GM19023 (cell line): Measurements from ENCODE around the gene MPPE1.

ENCODE experiments used
- ATAC-seq: cut with Tn5 transposase; IDR thresholded peaks from one replicate; pipeline ENCODE4 v1.9.1; 2021; ENCODE audit warnings: mild to moderate bottlenecking, moderate library complexity; ENCODE audit not compliant: unreplicated experiment

The MPPE1 gene

GRCh38 chr18:11885278-11885947, 22.7 kb downstream of the MPPE1 start:
- ATAC-seq, result no peak

GRCh38 chr18:11884396-11885030, 23.6 kb downstream of the MPPE1 start:
- ATAC-seq, result no peak

DNA sequence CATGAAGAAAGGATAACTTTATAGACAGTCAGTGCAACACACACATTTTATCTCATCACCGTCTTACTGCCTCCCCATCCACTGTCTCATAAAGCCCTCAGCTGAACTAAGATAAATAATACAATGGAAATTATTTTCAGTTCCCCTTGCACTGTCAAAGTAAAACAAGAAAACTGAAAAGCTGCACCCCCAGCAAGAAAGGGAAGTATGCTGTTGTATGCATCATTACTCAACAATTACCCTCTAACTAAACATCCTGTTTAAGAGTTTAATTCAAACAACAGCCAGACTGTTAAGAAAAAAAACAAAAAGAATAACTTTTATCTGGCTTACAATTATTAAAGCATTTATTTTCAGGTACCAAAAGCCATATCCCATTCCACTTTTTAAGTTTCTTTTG, 25.0 kb downstream of the MPPE1 start:
- no peak for ATAC-seq

DNA sequence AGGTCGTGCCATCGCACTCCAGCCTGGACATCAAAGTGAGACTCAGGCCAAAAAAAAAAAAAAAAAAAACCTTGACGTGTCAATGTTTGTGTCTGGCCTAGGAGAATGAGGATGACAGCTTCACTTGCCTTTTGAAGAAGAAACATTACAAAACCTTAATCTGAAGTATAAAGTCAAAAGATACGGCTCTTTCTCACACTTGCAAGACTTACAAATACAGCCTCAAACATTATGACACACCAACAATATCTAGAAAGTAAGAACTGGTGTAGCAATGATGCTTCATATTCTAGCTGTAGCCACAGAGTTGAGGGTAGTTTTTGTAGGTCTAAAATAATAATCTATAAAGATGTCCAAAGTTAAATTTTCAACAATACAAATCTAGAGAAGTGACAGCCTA, 25.5 kb downstream of the MPPE1 start:
- ATAC-seq, result no peak

DNA sequence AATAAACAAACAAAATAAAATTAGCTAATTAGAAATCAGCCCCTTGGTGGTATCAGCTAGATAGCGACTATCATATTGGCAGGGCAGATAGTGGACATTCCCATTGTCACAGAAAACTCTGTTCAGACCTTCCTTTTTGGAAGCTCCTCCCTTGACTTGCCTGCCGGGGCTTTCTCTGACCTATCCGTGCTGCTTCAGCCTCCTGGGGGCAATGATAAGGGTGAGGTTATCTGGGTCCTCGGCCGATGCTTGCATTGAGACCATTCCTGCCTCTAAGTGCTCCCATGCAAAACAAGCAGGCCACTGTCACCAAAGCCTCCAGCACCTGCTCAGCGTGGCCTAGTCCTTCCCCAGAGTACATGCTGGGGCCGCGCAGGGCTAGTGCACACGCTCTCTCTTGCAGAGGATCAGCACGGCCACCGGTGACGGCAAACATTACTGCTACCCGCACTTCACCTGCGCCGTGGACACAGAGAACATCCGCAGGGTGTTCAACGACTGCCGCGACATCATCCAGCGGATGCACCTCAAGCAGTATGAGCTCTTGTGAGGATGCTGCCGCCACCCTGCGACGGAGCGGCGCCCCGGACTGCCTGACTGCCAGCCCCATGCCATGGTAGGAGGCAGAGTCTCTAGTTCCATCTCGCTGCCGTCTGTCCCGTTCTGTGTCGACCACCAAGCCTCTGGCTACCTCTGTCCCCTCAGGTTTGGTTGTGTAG, 27.4 kb downstream of the MPPE1 start:
- ATAC-seq, result no peak

- ATAC-seq, result no peak
Observed at GRCh38 chr18:11877497-11878135, 30.5 kb downstream of the MPPE1 start.

DNA sequence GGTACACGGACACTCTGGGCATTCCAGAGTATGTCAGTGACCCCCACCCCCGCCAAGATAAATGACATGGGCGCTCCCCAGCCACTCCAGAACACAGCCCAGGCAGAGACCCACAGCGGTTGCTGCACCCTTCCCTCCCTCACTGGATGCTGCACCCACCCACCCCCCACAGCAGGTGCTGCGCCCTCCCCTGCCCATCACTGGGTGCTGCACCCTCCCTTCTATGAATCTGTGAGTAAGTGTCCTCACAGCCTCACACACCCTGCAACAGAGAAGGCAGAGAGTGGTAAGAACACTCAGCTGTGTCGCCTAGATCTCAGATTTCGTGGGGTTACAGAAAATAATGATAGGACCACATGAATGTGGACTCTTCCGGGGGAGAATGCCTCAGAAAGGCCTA, 33.4 kb downstream of the MPPE1 start:
- ATAC-seq, result no peak

DNA sequence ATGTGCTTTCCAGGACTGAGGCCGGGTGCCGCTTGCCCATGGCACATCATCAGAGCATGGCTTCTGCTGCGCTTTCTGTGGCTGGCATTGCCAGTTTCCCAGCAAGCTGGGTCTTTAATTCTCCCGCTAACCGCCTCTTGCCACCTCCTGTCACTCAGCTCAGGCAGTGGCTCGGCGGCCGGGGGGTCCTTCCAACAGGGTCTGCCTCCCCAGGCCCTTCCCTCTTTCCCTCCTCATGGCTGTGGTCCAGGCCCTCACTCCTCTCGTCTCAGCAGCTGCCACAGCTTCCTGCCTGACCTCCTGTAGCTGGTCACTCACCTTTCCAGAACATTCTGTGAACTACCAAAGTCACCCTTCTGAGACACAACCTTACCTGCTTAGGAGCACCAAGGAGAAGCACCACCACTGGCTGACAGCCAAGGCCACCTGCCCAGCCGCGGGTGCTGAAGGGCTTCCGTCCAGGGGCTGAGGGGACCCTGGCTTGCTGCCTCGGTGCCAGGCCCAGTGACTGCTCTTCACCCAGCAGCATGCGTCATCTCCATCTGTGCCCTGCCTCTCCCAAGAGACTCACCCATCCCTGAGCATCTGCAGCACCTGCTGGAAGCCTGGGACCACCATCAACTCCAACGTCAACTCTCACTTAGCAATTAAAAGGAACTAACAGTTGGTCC, 34.3 kb downstream of the MPPE1 start:
- no peak for ATAC-seq

GRCh38 chr18:11872479-11873136, 35.5 kb downstream of the MPPE1 start:
- no peak for ATAC-seq

DNA sequence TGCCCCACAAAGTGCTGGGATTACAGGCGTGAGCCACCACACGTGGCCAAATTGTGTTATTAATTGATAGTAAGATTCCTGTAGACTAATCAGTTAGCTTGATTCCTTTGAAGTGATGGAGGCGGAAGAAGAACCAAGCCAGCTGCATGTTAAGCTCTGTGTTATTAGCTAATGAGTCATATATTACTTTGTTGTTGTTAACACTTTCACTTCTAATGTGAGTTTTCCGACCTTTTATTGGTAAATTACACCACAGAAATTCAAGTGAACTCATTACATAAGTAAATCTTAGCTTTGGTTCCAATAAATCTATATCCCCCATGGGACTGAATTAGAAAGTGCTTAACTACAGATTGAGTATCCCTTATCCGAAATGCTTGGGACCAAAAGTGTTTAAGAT, 36.6 kb downstream of the MPPE1 start:
- no peak for ATAC-seq

- no peak for ATAC-seq
Observed at GRCh38 chr18:11868230-11868629, 39.9 kb downstream of the MPPE1 start.

DNA sequence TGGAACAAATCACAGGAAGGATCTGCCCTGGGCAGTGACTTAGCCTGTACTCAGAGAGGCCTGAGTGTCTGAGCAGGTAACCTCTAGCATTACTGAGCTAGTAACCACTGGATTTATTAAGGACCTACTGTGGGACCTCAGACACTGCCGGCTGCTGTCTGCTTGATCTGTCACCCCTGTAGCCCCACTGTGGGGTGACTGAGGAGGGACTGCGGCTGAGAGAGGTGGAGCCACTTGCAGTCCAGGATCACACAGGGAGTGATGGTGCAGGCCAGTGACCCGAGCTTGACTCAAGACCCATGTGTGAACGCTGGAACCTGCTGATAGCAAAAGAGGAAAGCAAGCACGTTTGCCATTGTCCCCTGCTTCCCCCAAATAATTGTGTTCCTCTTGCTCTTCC, 41.4 kb downstream of the MPPE1 start:
- ATAC-seq, result no peak

DNA sequence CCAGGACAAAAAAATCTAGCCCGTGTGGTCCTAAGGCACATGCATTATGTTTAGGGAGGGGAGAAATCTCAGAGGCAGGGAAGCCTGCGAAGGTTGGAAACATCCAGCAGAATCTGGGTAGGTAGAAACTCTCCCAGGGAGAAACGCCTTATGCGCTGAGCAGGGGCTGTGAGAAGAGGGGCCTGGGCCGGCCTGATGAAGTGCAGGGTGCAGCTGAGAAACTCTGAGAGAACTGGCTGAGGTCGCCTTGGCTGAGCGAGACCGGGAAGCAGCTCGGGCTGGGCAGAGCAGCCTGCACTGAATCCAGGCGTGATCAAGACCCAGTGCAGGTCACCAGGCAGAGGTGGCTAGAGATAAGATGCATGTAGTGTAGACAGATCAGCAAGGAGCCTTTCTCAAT, 41.8 kb downstream of the MPPE1 start:
- ATAC-seq, result no peak

DNA sequence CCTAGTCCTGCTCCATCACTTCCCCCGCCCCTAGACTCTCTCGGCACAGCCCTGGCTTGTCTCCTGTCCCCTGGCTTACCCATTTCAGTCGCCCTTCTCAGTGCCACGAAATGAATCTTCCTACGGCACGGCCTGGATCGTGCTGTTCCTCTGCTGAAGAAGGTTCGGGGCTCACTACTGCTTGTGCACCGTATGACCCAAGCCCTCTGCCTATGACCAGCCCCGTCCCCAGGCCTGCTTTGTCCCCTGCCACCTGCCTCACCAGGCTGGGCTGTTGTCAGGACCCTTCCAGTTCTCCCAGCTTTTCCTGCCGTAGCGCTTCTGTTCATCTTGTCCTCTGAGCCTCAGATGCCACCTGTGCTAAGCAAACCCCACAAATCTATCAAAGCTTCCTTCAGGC, 43.0 kb downstream of the MPPE1 start:
- ATAC-seq, result no peak

- ATAC-seq, result no peak
Observed at GRCh38 chr18:11864471-11864870, 43.6 kb downstream of the MPPE1 start.

GRCh38 chr18:11862468-11863137, 45.5 kb downstream of the MPPE1 start:
- no peak for ATAC-seq

- ATAC-seq, result no peak
Observed at GRCh38 chr18:11861583-11862288, 46.4 kb downstream of the MPPE1 start.

- no peak for ATAC-seq
Observed at GRCh38 chr18:11860594-11861450, 47.3 kb downstream of the MPPE1 start.
